WTC11 (cell line): ENCODE data around the gene SNRPA. TPM values are rescaled to one million over a fixed set of nuclear protein-coding genes. Genes with fewer than 3 reads are reported as not detected.
"Not testable (repeated sequence)": the region's sequence is repeated elsewhere in the genome, so short reads cannot be mapped to it uniquely, and the experiment has no call there.

ENCODE experiments used
- ATAC-seq: fragments of 200-7000 bp; cut with Tn5 transposase; 2 replicates; pipeline ENCODE4 v1.10.0; 2021; ENCODE audit warnings: mild to moderate bottlenecking, moderate library complexity
- CTCF ChIA-PET: fragments of 300-600 bp; sonication (Branson Sonifier 250); formaldehyde crosslinking; loops from one replicate; lab custom pipeline; 2021; ENCODE audit warnings: antibody characterized with exemption; lab: Charles Lee
- POLR2A ChIA-PET: fragments of 350-600 bp; sonication (Branson Sonifier 250); formaldehyde crosslinking; loops from one replicate; lab custom pipeline; 2021; ENCODE audit warnings: antibody characterized with exemption; lab: Charles Lee
- DNase-seq: peaks from one replicate; pipeline ENCODE4 v3.0.0; 2021; ENCODE audit warnings: low spot score
- H3K27ac Mint-ChIP-seq: 2 replicates; pipeline ENCODE4 v1.8.0; 2021; ENCODE audit warnings: mixed read lengths
- H3K27me3 Mint-ChIP-seq: 2 replicates; pipeline ENCODE4 v1.8.0; 2021; ENCODE audit warnings: low read depth, mild to moderate bottlenecking, moderate library complexity, mixed read lengths
- H3K36me3 Mint-ChIP-seq: 2 replicates; pipeline ENCODE4 v1.8.0; 2021; ENCODE audit warnings: mixed read lengths
- H3K4me1 Mint-ChIP-seq: 2 replicates; pipeline ENCODE4 v1.8.0; 2022; ENCODE audit warnings: mixed read lengths
- H3K4me3 Mint-ChIP-seq: 2 replicates; pipeline ENCODE4 v1.8.0; 2021; ENCODE audit warnings: mild to moderate bottlenecking, moderate library complexity, mixed read lengths
- H3K9me3 Mint-ChIP-seq: 2 replicates; pipeline ENCODE4 v1.8.0; 2021; ENCODE audit warnings: mixed read lengths
- CREM ChIP-seq: sonication (generic); formaldehyde crosslinking; IDR thresholded peaks from 2 replicates; pipeline ENCODE4 v1.8.1; 2022; ENCODE audit warnings: mild to moderate bottlenecking, missing genetic modification reagents, moderate library complexity
- EMX1 ChIP-seq: fragments of 250-450 bp; sonication (Bioruptor Pico); IDR thresholded peaks from 2 replicates; pipeline ENCODE4 v1.8.0; 2021; ENCODE audit warnings: mild to moderate bottlenecking
- FOXP1 ChIP-seq: sonication (generic); formaldehyde crosslinking; IDR thresholded peaks from 2 replicates; pipeline ENCODE4 v1.8.0; 2022; ENCODE audit warnings: missing genetic modification reagents, mild to moderate bottlenecking, moderate library complexity, borderline replicate concordance
- GABPB1 ChIP-seq: sonication (generic); formaldehyde crosslinking; IDR thresholded peaks from 2 replicates; pipeline ENCODE4 v1.8.1; 2023; ENCODE audit warnings: mild to moderate bottlenecking, missing genetic modification reagents
- GRHL2 ChIP-seq: fragments of 250-450 bp; sonication (Bioruptor Pico); IDR thresholded peaks from 2 replicates; pipeline ENCODE4 v1.8.0; 2022; ENCODE audit warnings: mild to moderate bottlenecking, moderate library complexity; ENCODE audit not compliant: insufficient replicate concordance, severe bottlenecking
- IRF2 ChIP-seq: sonication (generic); formaldehyde crosslinking; IDR thresholded peaks from 2 replicates; pipeline ENCODE4 v1.8.0; 2022; ENCODE audit warnings: low read depth, missing genetic modification reagents, borderline replicate concordance
- MXD4 ChIP-seq: fragments of 250-450 bp; sonication (Bioruptor Pico); IDR thresholded peaks from 2 replicates; pipeline ENCODE4 v1.8.0; 2021; ENCODE audit warnings: mild to moderate bottlenecking, moderate library complexity, borderline replicate concordance
- NR1H2 ChIP-seq: sonication (generic); formaldehyde crosslinking; IDR thresholded peaks from 2 replicates; pipeline ENCODE4 v1.9.0; 2021; ENCODE audit warnings: mild to moderate bottlenecking, moderate library complexity, missing genetic modification reagents
- NR3C1 ChIP-seq: sonication (generic); formaldehyde crosslinking; conservative IDR thresholded peaks from 2 replicates; pipeline ENCODE4 v1.8.1; 2023; ENCODE audit warnings: low read depth, mild to moderate bottlenecking, missing genetic modification reagents
- PRRX2 ChIP-seq: fragments of 250-450 bp; sonication (Bioruptor Pico); IDR thresholded peaks from 2 replicates; pipeline ENCODE4 v1.8.0; 2021; ENCODE audit warnings: mild to moderate bottlenecking
- TCF7 ChIP-seq: sonication (generic); formaldehyde crosslinking; IDR thresholded peaks from 2 replicates; pipeline ENCODE4 v1.8.0; 2022; ENCODE audit warnings: mild to moderate bottlenecking, low read depth, missing genetic modification reagents, moderate library complexity
- ZNF416 ChIP-seq: fragments of 250-450 bp; sonication (Bioruptor Pico); IDR thresholded peaks from 2 replicates; pipeline ENCODE4 v1.9.0; 2021; ENCODE audit warnings: mild to moderate bottlenecking, inconsistent platforms
- ZNF423 ChIP-seq: fragments of 250-450 bp; sonication (Bioruptor Pico); IDR thresholded peaks from 2 replicates; pipeline ENCODE4 v2.1.2; 2022; ENCODE audit warnings: mild to moderate bottlenecking, moderate library complexity
- ZNF671 ChIP-seq: fragments of 250-450 bp; sonication (Bioruptor Pico); IDR thresholded peaks from 2 replicates; pipeline ENCODE4 v1.8.0; 2021; ENCODE audit warnings: mild to moderate bottlenecking
- total RNA-seq: library from RNA; stranded (reverse); gene quantifications from 3 replicates; pipeline ENCODE4 v1.2.3, GENCODE V29; 2021
- TF ChIP-seq, protein P1 (sequence below): fragments of 200-600 bp; IDR thresholded peaks from 2 replicates; pipeline ENCODE4 v1.8.0; 2022; ENCODE audit warnings: antibody characterized with exemption
- TF ChIP-seq, protein P2 (sequence below): sonication (generic); formaldehyde crosslinking; IDR thresholded peaks from 2 replicates; pipeline ENCODE4 v1.8.1; 2023; ENCODE audit warnings: mild to moderate bottlenecking, moderate library complexity, missing genetic modification reagents
- TF ChIP-seq, protein P3 (sequence below): sonication (generic); formaldehyde crosslinking; IDR thresholded peaks from 2 replicates; pipeline ENCODE4 v1.8.1; 2022; ENCODE audit warnings: low read depth, mild to moderate bottlenecking, moderate library complexity, missing genetic modification reagents, borderline replicate concordance
- TF ChIP-seq, protein P4 (sequence below): sonication (generic); formaldehyde crosslinking; IDR thresholded peaks from 2 replicates; pipeline ENCODE4 v1.8.0; 2023; ENCODE audit warnings: missing genetic modification reagents, mild to moderate bottlenecking, borderline replicate concordance
- TF ChIP-seq, protein P5 (sequence below): sonication (generic); formaldehyde crosslinking; IDR thresholded peaks from 2 replicates; pipeline ENCODE4 v1.8.0; 2022; ENCODE audit warnings: mild to moderate bottlenecking, missing genetic modification reagents
- TF ChIP-seq, protein P6 (sequence below): sonication (generic); formaldehyde crosslinking; IDR thresholded peaks from 2 replicates; pipeline ENCODE4 v1.8.0; 2022; ENCODE audit warnings: mild to moderate bottlenecking, missing genetic modification reagents

The SNRPA gene
- total RNA-seq, 1 experiment from 2014 or later = 227 TPM

DNA sequence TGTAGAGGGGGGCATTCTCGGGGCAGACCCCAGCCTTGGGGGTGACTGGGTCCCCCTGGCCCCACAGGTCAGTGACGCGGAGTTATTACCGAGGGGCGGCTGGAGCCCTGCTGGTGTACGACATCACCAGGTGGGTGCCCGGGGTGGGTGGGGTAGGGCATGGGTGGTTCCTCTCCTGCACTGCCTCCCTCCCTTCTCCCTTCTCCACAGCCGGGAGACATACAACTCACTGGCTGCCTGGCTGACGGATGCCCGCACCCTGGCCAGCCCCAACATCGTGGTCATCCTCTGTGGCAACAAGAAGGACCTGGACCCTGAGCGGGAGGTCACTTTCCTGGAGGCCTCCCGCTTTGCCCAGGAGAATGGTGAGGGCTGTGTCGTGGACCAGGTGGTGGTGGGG lies 32.7 kb downstream of the SNRPA start:
- no peaks in the 10 kb centered on the region for H3K27me3 Mint-ChIP-seq
- POLR2A ChIA-PET = no interaction called here
- no peak overlapping the region for H3K4me3 Mint-ChIP-seq
- no peak overlapping the region for H3K27ac Mint-ChIP-seq
- peaks cover 17% of the 10 kb centered on the region for H3K4me1 Mint-ChIP-seq
- CTCF ChIA-PET = no interaction called here
- no peak for ATAC-seq
- TF ChIP-seq FOXP1 = no peak
- no peak for TF ChIP-seq ZNF671 (CRISPR knock-in tag)
- no peak for TF ChIP-seq NR1H2 (CRISPR knock-in tag)
- TF ChIP-seq, protein P1, sequence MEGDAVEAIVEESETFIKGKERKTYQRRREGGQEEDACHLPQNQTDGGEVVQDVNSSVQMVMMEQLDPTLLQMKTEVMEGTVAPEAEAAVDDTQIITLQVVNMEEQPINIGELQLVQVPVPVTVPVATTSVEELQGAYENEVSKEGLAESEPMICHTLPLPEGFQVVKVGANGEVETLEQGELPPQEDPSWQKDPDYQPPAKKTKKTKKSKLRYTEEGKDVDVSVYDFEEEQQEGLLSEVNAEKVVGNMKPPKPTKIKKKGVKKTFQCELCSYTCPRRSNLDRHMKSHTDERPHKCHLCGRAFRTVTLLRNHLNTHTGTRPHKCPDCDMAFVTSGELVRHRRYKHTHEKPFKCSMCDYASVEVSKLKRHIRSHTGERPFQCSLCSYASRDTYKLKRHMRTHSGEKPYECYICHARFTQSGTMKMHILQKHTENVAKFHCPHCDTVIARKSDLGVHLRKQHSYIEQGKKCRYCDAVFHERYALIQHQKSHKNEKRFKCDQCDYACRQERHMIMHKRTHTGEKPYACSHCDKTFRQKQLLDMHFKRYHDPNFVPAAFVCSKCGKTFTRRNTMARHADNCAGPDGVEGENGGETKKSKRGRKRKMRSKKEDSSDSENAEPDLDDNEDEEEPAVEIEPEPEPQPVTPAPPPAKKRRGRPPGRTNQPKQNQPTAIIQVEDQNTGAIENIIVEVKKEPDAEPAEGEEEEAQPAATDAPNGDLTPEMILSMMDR = no peak
- TF ChIP-seq TCF7 = no peak
- no peak for TF ChIP-seq IRF2
- TF ChIP-seq, protein P2, sequence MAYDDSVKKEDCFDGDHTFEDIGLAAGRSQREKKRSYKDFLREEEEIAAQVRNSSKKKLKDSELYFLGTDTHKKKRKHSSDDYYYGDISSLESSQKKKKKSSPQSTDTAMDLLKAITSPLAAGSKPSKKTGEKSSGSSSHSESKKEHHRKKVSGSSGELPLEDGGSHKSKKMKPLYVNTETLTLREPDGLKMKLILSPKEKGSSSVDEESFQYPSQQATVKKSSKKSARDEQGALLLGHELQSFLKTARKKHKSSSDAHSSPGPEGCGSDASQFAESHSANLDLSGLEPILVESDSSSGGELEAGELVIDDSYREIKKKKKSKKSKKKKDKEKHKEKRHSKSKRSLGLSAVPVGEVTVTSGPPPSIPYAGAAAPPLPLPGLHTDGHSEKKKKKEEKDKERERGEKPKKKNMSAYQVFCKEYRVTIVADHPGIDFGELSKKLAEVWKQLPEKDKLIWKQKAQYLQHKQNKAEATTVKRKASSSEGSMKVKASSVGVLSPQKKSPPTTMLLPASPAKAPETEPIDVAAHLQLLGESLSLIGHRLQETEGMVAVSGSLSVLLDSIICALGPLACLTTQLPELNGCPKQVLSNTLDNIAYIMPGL (CRISPR knock-in tag) = no peak
- no peak for TF ChIP-seq NR3C1
- TF ChIP-seq MXD4 = no peak
- TF ChIP-seq, protein P3, sequence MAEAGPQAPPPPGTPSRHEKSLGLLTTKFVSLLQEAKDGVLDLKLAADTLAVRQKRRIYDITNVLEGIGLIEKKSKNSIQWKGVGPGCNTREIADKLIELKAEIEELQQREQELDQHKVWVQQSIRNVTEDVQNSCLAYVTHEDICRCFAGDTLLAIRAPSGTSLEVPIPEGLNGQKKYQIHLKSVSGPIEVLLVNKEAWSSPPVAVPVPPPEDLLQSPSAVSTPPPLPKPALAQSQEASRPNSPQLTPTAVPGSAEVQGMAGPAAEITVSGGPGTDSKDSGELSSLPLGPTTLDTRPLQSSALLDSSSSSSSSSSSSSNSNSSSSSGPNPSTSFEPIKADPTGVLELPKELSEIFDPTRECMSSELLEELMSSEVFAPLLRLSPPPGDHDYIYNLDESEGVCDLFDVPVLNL (CRISPR knock-in tag) = no peak
- no peak for TF ChIP-seq ZNF416 (CRISPR knock-in tag)
- no peak for TF ChIP-seq GRHL2
- no peak for TF ChIP-seq GABPB1 (CRISPR knock-in tag)
- TF ChIP-seq ZNF423 (CRISPR knock-in tag) = no peak
- no peak for TF ChIP-seq EMX1 (CRISPR knock-in tag)
- no peak for TF ChIP-seq CREM (CRISPR knock-in tag)
- TF ChIP-seq, protein P4, sequence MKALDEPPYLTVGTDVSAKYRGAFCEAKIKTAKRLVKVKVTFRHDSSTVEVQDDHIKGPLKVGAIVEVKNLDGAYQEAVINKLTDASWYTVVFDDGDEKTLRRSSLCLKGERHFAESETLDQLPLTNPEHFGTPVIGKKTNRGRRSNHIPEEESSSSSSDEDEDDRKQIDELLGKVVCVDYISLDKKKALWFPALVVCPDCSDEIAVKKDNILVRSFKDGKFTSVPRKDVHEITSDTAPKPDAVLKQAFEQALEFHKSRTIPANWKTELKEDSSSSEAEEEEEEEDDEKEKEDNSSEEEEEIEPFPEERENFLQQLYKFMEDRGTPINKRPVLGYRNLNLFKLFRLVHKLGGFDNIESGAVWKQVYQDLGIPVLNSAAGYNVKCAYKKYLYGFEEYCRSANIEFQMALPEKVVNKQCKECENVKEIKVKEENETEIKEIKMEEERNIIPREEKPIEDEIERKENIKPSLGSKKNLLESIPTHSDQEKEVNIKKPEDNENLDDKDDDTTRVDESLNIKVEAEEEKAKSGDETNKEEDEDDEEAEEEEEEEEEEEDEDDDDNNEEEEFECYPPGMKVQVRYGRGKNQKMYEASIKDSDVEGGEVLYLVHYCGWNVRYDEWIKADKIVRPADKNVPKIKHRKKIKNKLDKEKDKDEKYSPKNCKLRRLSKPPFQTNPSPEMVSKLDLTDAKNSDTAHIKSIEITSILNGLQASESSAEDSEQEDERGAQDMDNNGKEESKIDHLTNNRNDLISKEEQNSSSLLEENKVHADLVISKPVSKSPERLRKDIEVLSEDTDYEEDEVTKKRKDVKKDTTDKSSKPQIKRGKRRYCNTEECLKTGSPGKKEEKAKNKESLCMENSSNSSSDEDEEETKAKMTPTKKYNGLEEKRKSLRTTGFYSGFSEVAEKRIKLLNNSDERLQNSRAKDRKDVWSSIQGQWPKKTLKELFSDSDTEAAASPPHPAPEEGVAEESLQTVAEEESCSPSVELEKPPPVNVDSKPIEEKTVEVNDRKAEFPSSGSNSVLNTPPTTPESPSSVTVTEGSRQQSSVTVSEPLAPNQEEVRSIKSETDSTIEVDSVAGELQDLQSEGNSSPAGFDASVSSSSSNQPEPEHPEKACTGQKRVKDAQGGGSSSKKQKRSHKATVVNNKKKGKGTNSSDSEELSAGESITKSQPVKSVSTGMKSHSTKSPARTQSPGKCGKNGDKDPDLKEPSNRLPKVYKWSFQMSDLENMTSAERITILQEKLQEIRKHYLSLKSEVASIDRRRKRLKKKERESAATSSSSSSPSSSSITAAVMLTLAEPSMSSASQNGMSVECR (CRISPR knock-in tag) = no peak
- TF ChIP-seq, protein P5, sequence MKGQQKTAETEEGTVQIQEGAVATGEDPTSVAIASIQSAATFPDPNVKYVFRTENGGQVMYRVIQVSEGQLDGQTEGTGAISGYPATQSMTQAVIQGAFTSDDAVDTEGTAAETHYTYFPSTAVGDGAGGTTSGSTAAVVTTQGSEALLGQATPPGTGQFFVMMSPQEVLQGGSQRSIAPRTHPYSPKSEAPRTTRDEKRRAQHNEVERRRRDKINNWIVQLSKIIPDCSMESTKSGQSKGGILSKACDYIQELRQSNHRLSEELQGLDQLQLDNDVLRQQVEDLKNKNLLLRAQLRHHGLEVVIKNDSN (CRISPR knock-in tag) = no peak
- TF ChIP-seq, protein P6, sequence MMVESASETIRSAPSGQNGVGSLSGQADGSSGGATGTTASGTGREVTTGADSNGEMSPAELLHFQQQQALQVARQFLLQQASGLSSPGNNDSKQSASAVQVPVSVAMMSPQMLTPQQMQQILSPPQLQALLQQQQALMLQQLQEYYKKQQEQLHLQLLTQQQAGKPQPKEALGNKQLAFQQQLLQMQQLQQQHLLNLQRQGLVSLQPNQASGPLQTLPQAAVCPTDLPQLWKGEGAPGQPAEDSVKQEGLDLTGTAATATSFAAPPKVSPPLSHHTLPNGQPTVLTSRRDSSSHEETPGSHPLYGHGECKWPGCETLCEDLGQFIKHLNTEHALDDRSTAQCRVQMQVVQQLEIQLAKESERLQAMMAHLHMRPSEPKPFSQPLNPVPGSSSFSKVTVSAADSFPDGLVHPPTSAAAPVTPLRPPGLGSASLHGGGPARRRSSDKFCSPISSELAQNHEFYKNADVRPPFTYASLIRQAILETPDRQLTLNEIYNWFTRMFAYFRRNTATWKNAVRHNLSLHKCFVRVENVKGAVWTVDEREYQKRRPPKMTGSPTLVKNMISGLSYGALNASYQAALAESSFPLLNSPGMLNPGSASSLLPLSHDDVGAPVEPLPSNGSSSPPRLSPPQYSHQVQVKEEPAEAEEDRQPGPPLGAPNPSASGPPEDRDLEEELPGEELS (CRISPR knock-in tag) = no peak
- TF ChIP-seq PRRX2 (CRISPR knock-in tag) = no peak
- TF ChIP-seq, all 79 proteins: peak for 0
- DNase-seq = no peak
- 0 out of 2 replicates have a peak, but pooled peaks cover 3% of the 10 kb centered on the region for H3K36me3 Mint-ChIP-seq
- H3K9me3 Mint-ChIP-seq = no peaks in the 10 kb centered on the region

DNA sequence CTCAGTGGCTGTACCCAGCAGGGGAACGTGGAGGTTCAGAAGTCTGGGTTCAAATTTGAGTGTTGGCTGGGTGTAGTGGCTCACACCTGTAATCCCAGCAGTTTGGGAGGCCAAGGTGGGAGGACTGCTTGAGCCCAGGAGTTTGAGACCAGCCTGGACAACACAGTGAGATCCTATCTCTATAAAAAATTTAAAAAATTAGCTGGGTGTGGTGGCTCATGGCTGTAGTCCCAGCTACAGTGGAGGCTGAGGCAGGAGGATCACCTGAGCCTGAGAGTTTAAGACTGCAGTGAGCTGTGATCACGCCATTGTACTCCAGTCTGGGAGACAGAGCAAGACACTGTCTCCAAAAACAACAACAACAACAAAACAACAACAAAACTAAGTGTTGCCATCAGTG lies 33.1 kb downstream of the SNRPA start:
- ATAC-seq, H3K4me3 Mint-ChIP-seq, H3K9me3 Mint-ChIP-seq, H3K27me3 Mint-ChIP-seq, DNase-seq, H3K27ac Mint-ChIP-seq, POLR2A ChIA-PET, CTCF ChIA-PET, H3K36me3 Mint-ChIP-seq: not testable (repeated sequence)
- H3K4me1 Mint-ChIP-seq = peaks cover 13% of the 10 kb centered on the region
